ENCODE data around the gene USP54.

GRCh38 chr10:73629165-73629564, 38.0 kb upstream of the USP54 start:
- no peak for TF ChIP-seq CTCF (conservative IDR thresholded peaks at IDR 0.05; ENCODE audit: low read depth in 2 of 2)
- no peak for TF ChIP-seq STAT1 (IDR thresholded peaks at IDR 0.05; ENCODE audit: unreplicated experiment)
- no peak for TF ChIP-seq EZH2 (IDR thresholded peaks at IDR 0.05; ENCODE audit: low read depth, unreplicated experiment)
- no peak for TF ChIP-seq POLR2AphosphoS5 (IDR thresholded peaks at IDR 0.05; ENCODE audit: low read depth)
- no peak for TF ChIP-seq EZH2phosphoT487 (IDR thresholded peaks at IDR 0.05; ENCODE audit: unreplicated experiment)
- TF ChIP-seq CREB1 (CRISPR knock-in tag; IDR thresholded peaks at IDR 0.05; ENCODE audit: low read depth), result no peak
- no peak for TF ChIP-seq ZNF114 (CRISPR knock-in tag; IDR thresholded peaks at IDR 0.05)
- no peak for TF ChIP-seq ZNF331 (CRISPR knock-in tag; IDR thresholded peaks at IDR 0.05; ENCODE audit: low read depth)

Data from GM23338 (cell line).